Fibroblast of lung (primary cell): ENCODE results near the gene RPS15. TPM values are rescaled to one million over a fixed set of nuclear protein-coding genes. Genes with fewer than 3 reads are reported as not detected.

ENCODE experiments used
- DNase-seq, 2 donors: peaks; one replicate each; pipeline versions ENCODE4 v3.0.0 to v3.0.0-alpha.2; 2010; ENCODE audit warnings: low read depth in 2 of 2
- H2AFZ ChIP-seq: 2 replicates; pipeline ENCODE4 v1.5.1; 2012; ENCODE audit warnings: low read length, control low read depth, inconsistent platforms
- H3K27ac ChIP-seq: 2 replicates; pipeline ENCODE4 v1.5.1; 2011; ENCODE audit warnings: low read length, control low read depth; ENCODE audit not compliant: insufficient read depth
- H3K27me3 ChIP-seq: 2 replicates; pipeline ENCODE4 v1.5.1; 2011; ENCODE audit warnings: mild to moderate bottlenecking, low read length; ENCODE audit not compliant: control insufficient read depth, insufficient read depth
- H3K36me3 ChIP-seq: 2 replicates; pipeline ENCODE4 v1.5.1; 2011; ENCODE audit warnings: low read length; ENCODE audit not compliant: control insufficient read depth, insufficient read depth
- H3K4me1 ChIP-seq: 2 replicates; pipeline ENCODE4 v1.5.1; 2011; ENCODE audit warnings: low read length; ENCODE audit not compliant: control insufficient read depth, insufficient read depth; ENCODE audit errors: extremely low read depth
- H3K4me2 ChIP-seq: 2 replicates; pipeline ENCODE4 v1.5.1; 2011; ENCODE audit warnings: low read length, control low read depth; ENCODE audit not compliant: insufficient read depth; ENCODE audit errors: extremely low read depth
- H3K4me3 ChIP-seq, 4 experiments: fragments of 200-600 bp in 1 of 4; sonication (generic) in 1 of 4; replicated peaks in 1 of 4; 2 replicates each; pipeline ENCODE4 v1.5.1; 2011 to 2016; ENCODE audit warnings: low read length in 4 of 4, low read depth in 3 of 4, mild to moderate bottlenecking in 3 of 4, control low read depth in 2 of 4, inconsistent platforms in 1 of 4, mixed read lengths in 1 of 4; ENCODE audit not compliant: insufficient read depth in 1 of 4; ENCODE audit errors: control extremely low read depth in 1 of 4
- H3K79me2 ChIP-seq: 2 replicates; pipeline ENCODE4 v1.5.1; 2012; ENCODE audit warnings: mild to moderate bottlenecking, low read length, inconsistent platforms; ENCODE audit not compliant: control insufficient read depth, insufficient read depth
- H3K9ac ChIP-seq: 2 replicates; pipeline ENCODE4 v1.5.1; 2011; ENCODE audit warnings: mild to moderate bottlenecking, low read length, control low read depth; ENCODE audit not compliant: insufficient read depth
- H3K9me3 ChIP-seq: 2 replicates; pipeline ENCODE4 v1.5.1; 2012; ENCODE audit warnings: low read depth, low read length; ENCODE audit not compliant: control insufficient read depth, insufficient read depth
- H4K20me1 ChIP-seq: 2 replicates; pipeline ENCODE4 v1.5.1; 2011; ENCODE audit warnings: low read length; ENCODE audit not compliant: control insufficient read depth, insufficient read depth; ENCODE audit errors: extremely low read depth
- CTCF ChIP-seq, 2 donors: IDR thresholded peaks in 1 of 2; conservative IDR thresholded peaks in 1 of 2; 1 replicate in 1 of 2; 2 replicates in 1 of 2; pipeline ENCODE4 v1.5.1; 2011 to 2012; ENCODE audit warnings: low read length in 2 of 2, control low read depth in 1 of 2, inconsistent platforms in 1 of 2, low read depth in 1 of 2, mild to moderate bottlenecking in 1 of 2
- EZH2 ChIP-seq: IDR thresholded peaks from 2 replicates; pipeline ENCODE4 v1.5.1; 2012; ENCODE audit warnings: low read length, control low read depth, mild to moderate bottlenecking; ENCODE audit errors: missing control alignments
- polyA plus RNA-seq, 2 donors: library from polyadenylated mRNA; depleted of rRNA in 1 of 2; stranded (reverse) in 1 of 2; unstranded in 1 of 2; fragments of >200 nt; gene quantifications; 2 replicates each; pipeline ENCODE4 v1.2.1, GENCODE V29; 2011 to 2012; ENCODE audit warnings: missing spikeins in 1 of 2
- total RNA-seq: library from RNA; depleted of rRNA; stranded (reverse); fragments of >200 nt; gene quantifications from 2 replicates; pipeline ENCODE4 v1.2.1, GENCODE V29; 2014

The RPS15 gene
- total and polyA plus RNA-seq, 2 donors (not counting 1 experiment from before 2014, with no cell fraction given), result 369 to 878 TPM

GRCh38 chr19:1389033-1389940 lies 48.9 kb upstream of the RPS15 start:
- H3K4me3 ChIP-seq, result no peak overlapping the region
- no peaks in the 10 kb centered on the region for H3K4me1 ChIP-seq
- no peak overlapping the region for H3K9ac ChIP-seq
- H3K79me2 ChIP-seq, result peaks cover 3% of the 10 kb centered on the region
- no peak overlapping the region for H2AFZ ChIP-seq
- H3K9me3 ChIP-seq, result no peaks in the 10 kb centered on the region
- no peak for TF ChIP-seq CTCF (conservative IDR thresholded peaks at IDR 0.05 in 1 of 2, IDR thresholded peaks at IDR 0.05 in 1 of 2; ENCODE audit: low read depth in 1 of 2, low read length in 2 of 2)
- H3K27me3 ChIP-seq, result no peaks in the 10 kb centered on the region
- no peak overlapping the region for H3K27ac ChIP-seq
- no peak for DNase-seq
- H4K20me1 ChIP-seq, result no peaks in the 10 kb centered on the region
- no peak overlapping the region for H3K4me2 ChIP-seq
- peaks cover 13% of the 10 kb centered on the region for H3K36me3 ChIP-seq

- Histone ChIP-seq H2AFZ (no peak overlapping the region), H3K79me2 (peaks cover 3% of the 10 kb centered on the region), H4K20me1 (no peaks in the 10 kb centered on the region), H3K36me3 (peaks cover 13% of the 10 kb centered on the region), H3K9ac (no peak overlapping the region), H3K4me2 (no peak overlapping the region), H3K27ac (no peak overlapping the region), H3K4me3 (no peak overlapping the region), H3K27me3 (no peaks in the 10 kb centered on the region), H3K4me1 (no peaks in the 10 kb centered on the region), H3K9me3 (no peaks in the 10 kb centered on the region)
- TF ChIP-seq EZH2, result no peak
- TF ChIP-seq CTCF (conservative IDR thresholded peaks at IDR 0.05 in 1 of 2, IDR thresholded peaks at IDR 0.05 in 1 of 2; ENCODE audit: low read depth in 1 of 2, low read length in 2 of 2), result no peak
- DNase-seq, result no peak
These were observed 47.2 kb upstream of the RPS15 start for GRCh38 chr19:1390890-1391423.

GRCh38 chr19:1392407-1392806 lies 45.8 kb upstream of the RPS15 start:
- Histone ChIP-seq H3K79me2 (peaks cover 3% of the 10 kb centered on the region), H3K9ac (no peak overlapping the region), H3K27ac (no peak overlapping the region), H4K20me1 (no peaks in the 10 kb centered on the region), H2AFZ (no peak overlapping the region), H3K4me2 (no peak overlapping the region), H3K36me3 (peaks cover 13% of the 10 kb centered on the region), H3K4me1 (no peaks in the 10 kb centered on the region), H3K9me3 (no peaks in the 10 kb centered on the region), H3K27me3 (no peaks in the 10 kb centered on the region), H3K4me3 (no peak overlapping the region)
- no peak for TF ChIP-seq CTCF (conservative IDR thresholded peaks at IDR 0.05 in 1 of 2, IDR thresholded peaks at IDR 0.05 in 1 of 2; ENCODE audit: low read depth in 1 of 2, low read length in 2 of 2)
- TF ChIP-seq EZH2, result no peak
- no peak for DNase-seq
